Measurements from ENCODE around the gene DDR1. TPM values are rescaled to one million over a fixed set of nuclear protein-coding genes. Genes with fewer than 3 reads are reported as not detected.

Gene DDR1
- total RNA-seq, 1 experiment from 2014 or later = 258 TPM

DNA sequence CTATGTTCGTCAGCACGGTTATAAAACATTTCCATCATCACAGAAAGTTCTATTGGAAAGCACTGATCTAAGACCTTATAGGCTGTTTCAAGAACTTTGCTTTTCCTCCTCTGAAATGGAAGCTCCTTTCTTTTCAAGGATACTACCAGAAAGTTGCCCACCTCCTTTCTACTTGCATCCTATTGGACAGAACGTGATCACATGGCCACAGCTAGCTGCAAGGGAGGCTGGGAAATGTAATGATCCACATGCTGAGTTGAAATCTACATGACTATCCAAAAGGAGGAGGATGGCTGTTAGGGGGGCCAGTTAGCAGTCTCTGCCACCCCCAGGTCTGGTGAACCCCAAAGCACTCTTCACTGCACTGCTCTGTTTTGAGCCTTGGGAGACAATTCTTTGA lies 44.4 kb downstream of the DDR1 start:
- Histone ChIP-seq H4K5ac (ENCODE audit: insufficient read length, low read depth, low read length) (no peak overlapping the region), H3K14ac (ENCODE audit: insufficient read depth, low read length) (no peak overlapping the region), H4K8ac (replicated peaks; ENCODE audit: insufficient read length, low read depth, low read length) (no peak overlapping the region), H4K91ac (ENCODE audit: insufficient read length, low read depth, low read length) (no peak overlapping the region), H3K79me2 (ENCODE audit: insufficient read depth, low read length) (no peaks in the 10 kb centered on the region), H2BK20ac (ENCODE audit: low read depth, low read length, poor library complexity, severe bottlenecking) (no peak overlapping the region), H2AK5ac (ENCODE audit: insufficient read length, low read length) (no peak overlapping the region), H3K23me2 (ENCODE audit: insufficient read length, low read depth, low read length, poor library complexity, severe bottlenecking) (no peaks in the 10 kb centered on the region), H3K56ac (ENCODE audit: insufficient read length, low read depth, low read length) (no peak overlapping the region), H3K18ac (ENCODE audit: insufficient read length, low read depth, low read length) (no peak overlapping the region), H3K9ac (ENCODE audit: extremely low read depth, insufficient read length, low read length) (no peak overlapping the region), H3K27ac (ENCODE audit: insufficient read length, low read depth, low read length) (no peak overlapping the region), H3K23ac (ENCODE audit: insufficient read length, low read depth, low read length) (no peak overlapping the region), H2BK120ac (ENCODE audit: low read depth, low read length, poor library complexity, severe bottlenecking) (no peak overlapping the region), H3T11ph (ENCODE audit: low read length) (no peak overlapping the region), H3K4ac (ENCODE audit: low read depth, low read length) (no peak overlapping the region), H3K4me1 (ENCODE audit: insufficient read depth, low read length) (peaks cover 2% of the 10 kb centered on the region; the same call in 1 of the 2 replicates), H3K9me3 (ENCODE audit: control insufficient read depth, low read depth, low read length) (no peaks in the 10 kb centered on the region), H3K4me2 (ENCODE audit: insufficient read depth, insufficient read length, low read length) (no peak overlapping the region), H2BK5ac (ENCODE audit: insufficient read length, low read length) (no peak overlapping the region), H2BK12ac (ENCODE audit: insufficient read length, low read depth, low read length) (no peak overlapping the region), H3K79me1 (ENCODE audit: insufficient read depth, low read depth, low read length, poor library complexity, severe bottlenecking) (no peaks in the 10 kb centered on the region), H3K27me3 (ENCODE audit: insufficient read depth, low read length) (no peaks in the 10 kb centered on the region; the same call in 1 of the 2 replicates), H2AFZ (ENCODE audit: low read length) (no peak overlapping the region), H2BK15ac (ENCODE audit: low read depth, low read length) (no peak overlapping the region), H4K20me1 (ENCODE audit: control insufficient read depth, insufficient read depth, insufficient read length) (no peaks in the 10 kb centered on the region)
- no CpG with 5 or more reads among the region's 3 CpGs for WGBS (ENCODE audit: extremely low coverage, insufficient read length, low lambda C conversion rate)
- Mint-ChIP-seq H3K9me3 (peaks cover 13 to 14% of the 10 kb centered on the region in 2 experiments; a peak in 4 of 5 replicates), H3K27me3 (ENCODE audit: low read depth) (no peaks in the 10 kb centered on the region; the same call in 1 of the 2 replicates), H3K4me3 (no peak overlapping the region), H3K36me3 (ENCODE audit: insufficient read depth in 1 of 3, low read depth in 3 of 3) (peaks cover 27 to 50% (median 42%) of the 10 kb centered on the region in 3 experiments), H3K27ac (no peak overlapping the region), H3K4me1 (peaks cover 2 to 11% of the 10 kb centered on the region in 2 experiments; a peak in 2 of 4 replicates)
- DNase-seq = no peak
- TF ChIP-seq CTCF (conservative IDR thresholded peaks at IDR 0.05) = no peak

All from H9 (cell line).